ENCODE data around the gene FAM20A.

DNA sequence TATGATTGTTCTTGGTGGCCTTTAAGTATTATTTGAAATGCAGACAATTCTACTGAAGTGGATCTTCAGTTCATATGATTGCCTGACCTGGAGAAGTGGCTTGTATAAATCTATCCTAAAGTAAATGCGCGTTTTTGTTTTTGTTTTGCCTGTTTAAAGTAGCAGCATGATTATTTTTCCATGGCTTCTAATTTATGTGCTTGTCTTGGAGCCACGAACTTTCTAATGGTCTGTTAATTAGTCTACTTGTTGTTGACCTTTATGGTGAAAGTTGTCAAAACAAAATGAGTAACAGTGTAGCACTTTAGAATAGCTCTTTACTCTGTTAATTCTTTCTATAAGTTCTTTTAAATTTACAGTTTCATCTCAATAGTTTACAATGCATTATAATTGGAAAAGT lies 87.2 kb downstream of the FAM20A start:
- TF ChIP-seq, protein P1, sequence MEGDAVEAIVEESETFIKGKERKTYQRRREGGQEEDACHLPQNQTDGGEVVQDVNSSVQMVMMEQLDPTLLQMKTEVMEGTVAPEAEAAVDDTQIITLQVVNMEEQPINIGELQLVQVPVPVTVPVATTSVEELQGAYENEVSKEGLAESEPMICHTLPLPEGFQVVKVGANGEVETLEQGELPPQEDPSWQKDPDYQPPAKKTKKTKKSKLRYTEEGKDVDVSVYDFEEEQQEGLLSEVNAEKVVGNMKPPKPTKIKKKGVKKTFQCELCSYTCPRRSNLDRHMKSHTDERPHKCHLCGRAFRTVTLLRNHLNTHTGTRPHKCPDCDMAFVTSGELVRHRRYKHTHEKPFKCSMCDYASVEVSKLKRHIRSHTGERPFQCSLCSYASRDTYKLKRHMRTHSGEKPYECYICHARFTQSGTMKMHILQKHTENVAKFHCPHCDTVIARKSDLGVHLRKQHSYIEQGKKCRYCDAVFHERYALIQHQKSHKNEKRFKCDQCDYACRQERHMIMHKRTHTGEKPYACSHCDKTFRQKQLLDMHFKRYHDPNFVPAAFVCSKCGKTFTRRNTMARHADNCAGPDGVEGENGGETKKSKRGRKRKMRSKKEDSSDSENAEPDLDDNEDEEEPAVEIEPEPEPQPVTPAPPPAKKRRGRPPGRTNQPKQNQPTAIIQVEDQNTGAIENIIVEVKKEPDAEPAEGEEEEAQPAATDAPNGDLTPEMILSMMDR (tag by site-specific recombination; IDR thresholded peaks at IDR 0.05) = no peak
- TF ChIP-seq ZNF146 (tag by site-specific recombination; IDR thresholded peaks at IDR 0.05) (no peak), HOXA7 (CRISPR knock-in tag; IDR thresholded peaks at IDR 0.05; ENCODE audit: borderline replicate concordance) (no peak), ZNF555 (tag by site-specific recombination; conservative IDR thresholded peaks at IDR 0.05) (no peak)
- TF ChIP-seq, protein P2, sequence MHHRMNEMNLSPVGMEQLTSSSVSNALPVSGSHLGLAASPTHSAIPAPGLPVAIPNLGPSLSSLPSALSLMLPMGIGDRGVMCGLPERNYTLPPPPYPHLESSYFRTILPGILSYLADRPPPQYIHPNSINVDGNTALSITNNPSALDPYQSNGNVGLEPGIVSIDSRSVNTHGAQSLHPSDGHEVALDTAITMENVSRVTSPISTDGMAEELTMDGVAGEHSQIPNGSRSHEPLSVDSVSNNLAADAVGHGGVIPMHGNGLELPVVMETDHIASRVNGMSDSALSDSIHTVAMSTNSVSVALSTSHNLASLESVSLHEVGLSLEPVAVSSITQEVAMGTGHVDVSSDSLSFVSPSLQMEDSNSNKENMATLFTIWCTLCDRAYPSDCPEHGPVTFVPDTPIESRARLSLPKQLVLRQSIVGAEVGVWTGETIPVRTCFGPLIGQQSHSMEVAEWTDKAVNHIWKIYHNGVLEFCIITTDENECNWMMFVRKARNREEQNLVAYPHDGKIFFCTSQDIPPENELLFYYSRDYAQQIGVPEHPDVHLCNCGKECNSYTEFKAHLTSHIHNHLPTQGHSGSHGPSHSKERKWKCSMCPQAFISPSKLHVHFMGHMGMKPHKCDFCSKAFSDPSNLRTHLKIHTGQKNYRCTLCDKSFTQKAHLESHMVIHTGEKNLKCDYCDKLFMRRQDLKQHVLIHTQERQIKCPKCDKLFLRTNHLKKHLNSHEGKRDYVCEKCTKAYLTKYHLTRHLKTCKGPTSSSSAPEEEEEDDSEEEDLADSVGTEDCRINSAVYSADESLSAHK (tag by site-specific recombination; IDR thresholded peaks at IDR 0.05) = no peak

Data from HEK293 (cell line).